Dendritic cell treated with granulocyte-macrophage colony-stimulating factor and Interleukin-4, amounts not matched to agents 40 ng/mL and 50 ng/mL, for 4 days (primary cell): ENCODE results near the gene FADS3.
A peak's percentile ranks its signal among the peaks of the same experiment; 100 is the strongest.

Experiments used
- H3K27ac Mint-ChIP-seq: one replicate; pipeline ENCODE4 v1.8.0; 2022; ENCODE audit warnings: mild to moderate bottlenecking, mixed read lengths
- H3K27me3 Mint-ChIP-seq: one replicate; pipeline ENCODE4 v1.8.0; 2022; ENCODE audit warnings: mild to moderate bottlenecking, mixed read lengths
- H3K36me3 Mint-ChIP-seq: one replicate; pipeline ENCODE4 v1.8.0; 2022; ENCODE audit warnings: low read depth, mixed read lengths
- H3K4me1 Mint-ChIP-seq: one replicate; pipeline ENCODE4 v1.8.0; 2022; ENCODE audit warnings: low read depth, mixed read lengths
- H3K4me3 Mint-ChIP-seq: one replicate; pipeline ENCODE4 v1.8.0; 2022; ENCODE audit warnings: mild to moderate bottlenecking, moderate library complexity, mixed read lengths
- H3K9me3 Mint-ChIP-seq: one replicate; pipeline ENCODE4 v1.8.0; 2022; ENCODE audit warnings: mixed read lengths
- intact Hi-C: fragments of 100-400 bp; cut with micrococcal nuclease; formaldehyde crosslinking; loops from one replicate; pipeline ENCODE4 v1.15.0; 2022

Gene FADS3

GRCh38 chr11:61891331-61892084 lies at the start of gene FADS3:
TSS of gene FADS3 (minus strand) at chr11:61891545. CDS start at chr11:61891381, 164 bp downstream.
- Mint-ChIP-seq H3K36me3 (peaks cover 4% of the 10 kb centered on the region), H3K27ac (peak within 1 kb of the TSS; percentile 83), H3K4me3 (peak within 1 kb of the TSS; percentile 87), H3K27me3 (peaks cover 13% of the 10 kb centered on the region), H3K4me1 (peaks cover 22% of the 10 kb centered on the region), H3K9me3 (no peaks in the 10 kb centered on the region)
- intact Hi-C loops = no loop called here

- H3K27me3 Mint-ChIP-seq = peaks cover 34% of the 10 kb centered on the region
- H3K36me3 Mint-ChIP-seq = no peaks in the 10 kb centered on the region
- H3K4me1 Mint-ChIP-seq = peaks cover 5% of the 10 kb centered on the region
- H3K4me3 Mint-ChIP-seq = no peak overlapping the region
- H3K9me3 Mint-ChIP-seq = peaks cover 21% of the 10 kb centered on the region
- intact Hi-C loops = no loop called here
- no peak overlapping the region for H3K27ac Mint-ChIP-seq
These were observed 49.1 kb upstream of the FADS3 start for GRCh38 chr11:61940466-61940865.

GRCh38 chr11:61935861-61936260 lies 44.5 kb upstream of the FADS3 start:
- Mint-ChIP-seq H3K9me3 (peaks cover 30% of the 10 kb centered on the region), H3K27ac (no peak overlapping the region), H3K4me1 (no peaks in the 10 kb centered on the region), H3K4me3 (no peak overlapping the region), H3K27me3 (peaks cover 41% of the 10 kb centered on the region), H3K36me3 (no peaks in the 10 kb centered on the region)
- intact Hi-C loops = no loop called here

GRCh38 chr11:61930933-61931332 lies 39.6 kb upstream of the FADS3 start:
- no peak overlapping the region for H3K4me3 Mint-ChIP-seq
- intact Hi-C loops = no loop called here
- peaks cover 9% of the 10 kb centered on the region for H3K4me1 Mint-ChIP-seq
- H3K27me3 Mint-ChIP-seq = peaks cover 23% of the 10 kb centered on the region
- H3K36me3 Mint-ChIP-seq = no peaks in the 10 kb centered on the region
- no peak overlapping the region for H3K27ac Mint-ChIP-seq
- peaks cover 13% of the 10 kb centered on the region for H3K9me3 Mint-ChIP-seq

- Mint-ChIP-seq H3K4me1 (peaks cover 25% of the 10 kb centered on the region), H3K36me3 (no peaks in the 10 kb centered on the region), H3K27ac (no peak overlapping the region), H3K4me3 (no peak overlapping the region), H3K27me3 (peaks cover 29% of the 10 kb centered on the region), H3K9me3 (peaks cover 9% of the 10 kb centered on the region)
- intact Hi-C loops = no loop called here
These were observed 37.3 kb upstream of the FADS3 start for GRCh38 chr11:61928606-61929005.

- intact Hi-C loops = no loop called here
- Mint-ChIP-seq H3K27me3 (peaks cover 24% of the 10 kb centered on the region), H3K4me1 (peaks cover 36% of the 10 kb centered on the region), H3K9me3 (no peaks in the 10 kb centered on the region), H3K4me3 (no peak overlapping the region), H3K27ac (no peak overlapping the region), H3K36me3 (no peaks in the 10 kb centered on the region)
These were observed 36.2 kb upstream of the FADS3 start for GRCh38 chr11:61927501-61927900.

- no peaks in the 10 kb centered on the region for H3K36me3 Mint-ChIP-seq
- no peak overlapping the region for H3K27ac Mint-ChIP-seq
- H3K4me1 Mint-ChIP-seq = peaks cover 45% of the 10 kb centered on the region
- no peak overlapping the region for H3K4me3 Mint-ChIP-seq
- no peaks in the 10 kb centered on the region for H3K9me3 Mint-ChIP-seq
- H3K27me3 Mint-ChIP-seq = peaks cover 17% of the 10 kb centered on the region
- intact Hi-C loops = no loop called here
These were observed 34.9 kb upstream of the FADS3 start for GRCh38 chr11:61926235-61926634.

- Mint-ChIP-seq H3K27me3 (peaks cover 15% of the 10 kb centered on the region), H3K27ac (no peak overlapping the region), H3K4me1 (peaks cover 48% of the 10 kb centered on the region), H3K4me3 (no peak overlapping the region), H3K9me3 (no peaks in the 10 kb centered on the region), H3K36me3 (no peaks in the 10 kb centered on the region)
- intact Hi-C loops = no loop called here
These were observed 34.4 kb upstream of the FADS3 start for GRCh38 chr11:61925736-61926135.

GRCh38 chr11:61924064-61924455 lies 32.7 kb upstream of the FADS3 start:
- Mint-ChIP-seq H3K36me3 (no peaks in the 10 kb centered on the region), H3K9me3 (no peaks in the 10 kb centered on the region), H3K4me1 (peaks cover 60% of the 10 kb centered on the region), H3K4me3 (no peak overlapping the region), H3K27ac (peak overlapping the region; percentile 69), H3K27me3 (peaks cover 29% of the 10 kb centered on the region)
- intact Hi-C loops = no loop called here

GRCh38 chr11:61923166-61924063 lies 32.1 kb upstream of the FADS3 start:
- intact Hi-C loops = no loop called here
- peaks cover 35% of the 10 kb centered on the region for H3K27me3 Mint-ChIP-seq
- H3K4me3 Mint-ChIP-seq = peak overlapping the region; percentile 41
- H3K36me3 Mint-ChIP-seq = no peaks in the 10 kb centered on the region
- H3K9me3 Mint-ChIP-seq = no peaks in the 10 kb centered on the region
- peaks cover 66% of the 10 kb centered on the region for H3K4me1 Mint-ChIP-seq
- H3K27ac Mint-ChIP-seq = peak overlapping the region; percentile 69

GRCh38 chr11:61922539-61922938 lies 31.2 kb upstream of the FADS3 start:
- intact Hi-C loops = loop anchor here (1.0 kb wide), 1 partner anchor 21 kb away; no protein-coding TSS in a partner anchor
- Mint-ChIP-seq H3K27me3 (peaks cover 44% of the 10 kb centered on the region), H3K4me1 (peaks cover 71% of the 10 kb centered on the region), H3K36me3 (no peaks in the 10 kb centered on the region), H3K4me3 (peak overlapping the region; percentile 41), H3K9me3 (no peaks in the 10 kb centered on the region), H3K27ac (peak overlapping the region; percentile 69)

GRCh38 chr11:61921446-61921845 lies 30.1 kb upstream of the FADS3 start:
- Mint-ChIP-seq H3K27me3 (peaks cover 49% of the 10 kb centered on the region), H3K27ac (peak overlapping the region; percentile 60), H3K4me3 (no peak overlapping the region)

GRCh38 chr11:61919705-61920631 lies 28.6 kb upstream of the FADS3 start:
- peaks cover 78% of the 10 kb centered on the region for H3K4me1 Mint-ChIP-seq
- H3K36me3 Mint-ChIP-seq = peaks cover 6% of the 10 kb centered on the region
- H3K4me3 Mint-ChIP-seq = no peak overlapping the region
- H3K27me3 Mint-ChIP-seq = peaks cover 57% of the 10 kb centered on the region
- H3K27ac Mint-ChIP-seq = no peak overlapping the region
- H3K9me3 Mint-ChIP-seq = no peaks in the 10 kb centered on the region
- intact Hi-C loops = no loop called here

More at GRCh38 chr11:61921446-61921845, 30.1 kb upstream of the FADS3 start:
- Mint-ChIP-seq H3K4me1 (peaks cover 69% of the 10 kb centered on the region), H3K9me3 (no peaks in the 10 kb centered on the region), H3K36me3 (peaks cover 2% of the 10 kb centered on the region)
- intact Hi-C loops = no loop called here
